Skeletal muscle tissue (tissue), 4 donors: Measurements from ENCODE around the gene GRK1. TPM values are rescaled to one million over a fixed set of nuclear protein-coding genes. Genes with fewer than 3 reads are reported as not detected.

ENCODE experiments used
- H3K27ac ChIP-seq: one replicate; pipeline ENCODE4 v1.7.0; 2013; ENCODE audit warnings: mild to moderate bottlenecking, low read depth, low read length, inconsistent platforms
- H3K27me3 ChIP-seq, 3 donors: one replicate each; pipeline ENCODE4 v1.7.0; 2013; ENCODE audit warnings: low read length in 3 of 3; ENCODE audit not compliant: control insufficient read depth in 3 of 3, insufficient read depth in 3 of 3
- H3K36me3 ChIP-seq, 3 donors: one replicate each; pipeline ENCODE4 v1.7.0; 2013; ENCODE audit warnings: low read length in 3 of 3; ENCODE audit not compliant: control insufficient read depth in 3 of 3, insufficient read depth in 3 of 3
- H3K4me1 ChIP-seq, 3 donors: one replicate each; pipeline ENCODE4 v1.7.0; 2013; ENCODE audit warnings: low read length in 3 of 3, mild to moderate bottlenecking in 3 of 3; ENCODE audit not compliant: control insufficient read depth in 3 of 3, insufficient read depth in 3 of 3
- H3K4me3 ChIP-seq, 3 donors: one replicate each; pipeline ENCODE4 v1.7.0; 2013; ENCODE audit warnings: low read length in 3 of 3
- H3K9ac ChIP-seq, 3 donors: one replicate each; pipeline ENCODE4 v1.7.0; 2013; ENCODE audit warnings: low read length in 3 of 3, mild to moderate bottlenecking in 3 of 3, moderate library complexity in 2 of 3, low read depth in 1 of 3
- H3K9me3 ChIP-seq, 3 donors: one replicate each; pipeline ENCODE4 v1.7.0; 2013; ENCODE audit warnings: low read length in 3 of 3; ENCODE audit not compliant: control insufficient read depth in 3 of 3
- total RNA-seq: library from RNA; depleted of rRNA; stranded (reverse); fragments of >200 nt; gene quantifications from one replicate; pipeline ENCODE4 v1.2.3, GENCODE V29; 2014
- donor health status: Osteomylitis.

The GRK1 gene
- total RNA-seq, 1 donor from 2014 or later = not detected

DNA sequence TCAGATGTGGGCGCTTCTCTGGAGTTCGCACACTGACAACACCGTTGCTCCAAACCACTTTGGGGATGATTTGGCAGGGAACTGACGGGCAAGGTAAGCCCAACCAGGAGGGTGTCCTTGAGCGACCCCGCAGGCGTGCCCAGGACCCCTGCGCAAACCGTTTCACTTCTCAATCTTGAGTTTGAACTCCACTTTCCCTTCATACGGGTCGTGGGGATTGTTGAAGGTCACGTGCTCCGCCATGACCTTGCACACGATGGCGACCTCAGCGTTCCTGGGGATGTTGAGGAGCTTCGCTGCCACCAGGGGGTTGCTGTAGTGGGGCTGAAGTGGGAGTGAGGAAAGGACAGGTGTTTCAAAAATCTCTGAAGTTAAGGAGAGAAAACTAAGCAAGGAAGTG lies 17.8 kb upstream of the GRK1 start:
- Histone ChIP-seq H3K9ac (no peak overlapping the region), H3K9me3 (no peaks in the 10 kb centered on the region), H3K27ac (no peak overlapping the region), H3K36me3 (no peaks in the 10 kb centered on the region), H3K27me3 (peaks cover 0 to 11% (median 3%) of the 10 kb centered on the region in 3 donors), H3K4me3 (no peak overlapping the region), H3K4me1 (peaks cover 3 to 13% (median 4%) of the 10 kb centered on the region in 3 donors)

DNA sequence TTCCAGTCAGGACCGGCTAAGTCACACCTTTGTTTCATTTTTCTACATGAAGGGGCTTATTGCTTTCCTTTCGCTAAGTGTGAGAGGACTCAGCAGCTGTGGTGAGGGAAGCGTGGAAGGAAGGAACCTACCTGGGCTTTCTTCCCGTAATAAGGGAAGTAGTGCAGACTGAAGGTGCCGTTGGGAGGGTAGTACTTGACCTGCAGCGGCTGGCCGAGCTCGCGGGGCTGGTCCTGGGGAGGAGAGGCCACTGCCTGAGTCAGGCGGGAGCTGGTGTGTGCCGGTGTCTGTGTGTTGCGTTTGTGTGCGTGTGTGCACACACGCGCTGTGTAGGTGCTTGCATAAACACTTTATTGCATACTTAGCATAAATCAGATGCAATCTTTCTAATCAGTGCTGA lies 16.7 kb upstream of the GRK1 start:
- Histone ChIP-seq H3K27ac (no peak overlapping the region), H3K4me1 (peaks cover 3 to 13% (median 4%) of the 10 kb centered on the region in 3 donors), H3K9me3 (no peaks in the 10 kb centered on the region), H3K9ac (no peak overlapping the region), H3K36me3 (no peaks in the 10 kb centered on the region), H3K4me3 (no peak overlapping the region), H3K27me3 (peaks cover 3 to 11% (median 4%) of the 10 kb centered on the region in 3 donors)

DNA sequence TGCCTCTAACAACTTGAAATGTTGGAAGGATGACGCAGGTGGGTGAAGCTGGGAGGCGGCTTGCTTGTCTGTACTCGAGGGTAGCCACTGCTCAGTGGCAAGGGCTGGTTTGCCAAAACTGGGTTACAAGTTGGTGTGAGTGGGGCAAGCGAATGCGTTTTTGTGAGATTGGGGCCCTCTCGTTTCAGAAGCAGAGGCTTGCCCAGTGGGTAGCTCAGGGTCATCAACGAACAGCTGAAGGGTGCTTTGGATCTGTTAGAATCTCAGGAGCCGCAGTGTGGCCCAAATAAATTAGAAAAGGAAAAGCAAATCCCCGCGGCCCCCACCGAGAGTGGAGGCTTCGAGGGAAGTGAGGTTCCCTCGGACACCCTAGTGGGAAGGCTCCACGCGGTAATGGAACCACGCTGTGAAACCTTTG lies 16.3 kb upstream of the GRK1 start:
- Histone ChIP-seq H3K9ac (no peak overlapping the region), H3K36me3 (no peaks in the 10 kb centered on the region), H3K4me3 (no peak overlapping the region), H3K27me3 (peaks cover 5 to 11% (median 7%) of the 10 kb centered on the region in 3 donors), H3K27ac (no peak overlapping the region), H3K4me1 (peaks cover 3 to 13% (median 4%) of the 10 kb centered on the region in 3 donors), H3K9me3 (no peaks in the 10 kb centered on the region)

DNA sequence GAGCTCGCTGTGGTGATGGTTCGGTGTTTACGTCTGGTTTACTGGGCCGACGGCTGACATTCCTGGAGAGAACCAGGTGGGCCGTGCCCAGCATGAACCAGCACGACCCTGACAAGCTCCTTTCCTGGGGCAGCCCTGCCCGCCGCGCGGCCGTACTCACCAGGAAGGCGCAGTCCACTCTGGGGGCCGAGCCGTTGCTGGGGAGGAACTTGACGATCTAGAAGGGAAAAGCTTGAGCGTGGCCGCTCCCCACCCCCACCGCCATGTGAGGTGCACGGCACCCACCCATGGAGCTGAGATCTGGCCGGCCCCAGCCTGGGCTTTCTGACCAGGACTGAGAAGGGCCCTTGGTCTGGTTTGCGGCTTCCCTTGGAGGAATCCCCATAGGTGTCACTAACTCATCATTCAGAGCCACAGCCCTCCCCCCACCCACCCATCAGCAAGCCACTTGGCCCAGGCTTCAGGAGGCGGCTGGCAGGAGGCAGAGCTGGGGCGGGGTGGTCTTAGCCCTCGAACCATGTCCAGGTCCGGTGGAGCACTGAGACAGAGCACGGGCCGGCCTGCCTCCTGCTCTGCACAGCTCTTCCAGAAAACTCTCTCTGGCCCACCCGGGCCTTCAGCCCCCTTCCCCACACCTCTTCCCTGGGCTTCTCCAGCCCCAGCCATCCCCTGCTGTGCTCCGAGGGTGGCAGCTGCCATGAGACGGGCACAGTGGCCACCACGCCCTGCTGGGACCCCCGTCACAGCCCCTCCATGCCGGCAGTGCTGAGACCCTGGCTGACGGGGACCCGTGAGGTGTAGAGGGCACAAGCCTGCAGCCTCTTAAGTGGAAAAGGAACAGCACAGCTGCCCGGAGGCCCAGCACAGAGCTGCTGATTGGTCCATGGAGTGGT lies 15.3 kb upstream of the GRK1 start:
- H3K9me3 ChIP-seq = no peaks in the 10 kb centered on the region
- no peak overlapping the region for H3K27ac ChIP-seq
- H3K27me3 ChIP-seq = peaks cover 9 to 11% (median 11%) of the 10 kb centered on the region in 3 donors
- no peak overlapping the region for H3K4me3 ChIP-seq
- H3K4me1 ChIP-seq = peaks cover 3 to 13% (median 4%) of the 10 kb centered on the region in 3 donors
- no peaks in the 10 kb centered on the region for H3K36me3 ChIP-seq
- H3K9ac ChIP-seq = no peak overlapping the region

DNA sequence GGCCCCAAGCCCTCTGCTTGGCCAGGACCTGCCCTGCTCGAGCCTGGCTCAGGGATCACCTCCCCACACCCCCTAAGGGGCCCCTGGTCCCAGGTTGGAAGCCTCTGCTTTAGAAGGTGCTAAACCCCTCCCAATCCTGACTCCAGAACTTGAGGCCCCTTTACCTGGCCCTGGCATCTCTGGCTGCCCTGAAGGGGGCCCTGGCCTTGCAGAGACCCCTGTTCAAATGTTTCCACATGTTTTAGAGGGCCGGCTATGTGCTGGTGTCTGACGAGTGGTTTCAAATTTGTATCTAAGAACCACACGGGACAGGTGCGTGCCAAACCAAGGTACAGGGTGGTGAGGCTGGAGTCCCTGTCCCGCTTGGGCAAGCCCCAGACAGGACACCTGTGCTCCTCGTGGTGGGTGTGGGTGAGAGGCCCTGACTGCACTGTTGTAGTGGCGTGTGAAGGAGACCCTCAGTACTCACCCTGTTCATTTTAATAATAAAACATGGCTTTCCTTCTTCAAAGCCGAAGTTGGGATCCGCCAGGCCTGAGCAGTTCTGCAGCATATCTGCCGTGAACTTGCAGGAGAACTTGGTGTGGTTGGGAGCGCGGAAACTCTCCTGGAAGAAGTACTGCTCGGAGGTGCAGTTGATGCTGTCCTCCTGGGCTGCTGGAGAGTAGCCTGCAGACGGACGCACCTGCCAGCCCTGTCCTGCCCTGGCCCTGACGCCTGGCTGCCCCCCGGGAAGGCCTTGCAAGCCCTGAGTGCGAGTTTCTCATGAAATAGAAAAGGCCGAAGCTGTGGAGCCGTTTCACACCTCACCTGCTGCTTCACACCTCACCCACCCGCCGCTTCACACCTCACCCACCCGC lies 14.4 kb upstream of the GRK1 start:
- Histone ChIP-seq H3K36me3 (no peaks in the 10 kb centered on the region), H3K27ac (no peak overlapping the region), H3K9ac (no peak overlapping the region), H3K27me3 (peaks cover 9 to 18% (median 11%) of the 10 kb centered on the region in 3 donors), H3K4me3 (no peak overlapping the region), H3K9me3 (no peaks in the 10 kb centered on the region), H3K4me1 (peaks cover 0 to 4% (median 2%) of the 10 kb centered on the region in 3 donors)

DNA sequence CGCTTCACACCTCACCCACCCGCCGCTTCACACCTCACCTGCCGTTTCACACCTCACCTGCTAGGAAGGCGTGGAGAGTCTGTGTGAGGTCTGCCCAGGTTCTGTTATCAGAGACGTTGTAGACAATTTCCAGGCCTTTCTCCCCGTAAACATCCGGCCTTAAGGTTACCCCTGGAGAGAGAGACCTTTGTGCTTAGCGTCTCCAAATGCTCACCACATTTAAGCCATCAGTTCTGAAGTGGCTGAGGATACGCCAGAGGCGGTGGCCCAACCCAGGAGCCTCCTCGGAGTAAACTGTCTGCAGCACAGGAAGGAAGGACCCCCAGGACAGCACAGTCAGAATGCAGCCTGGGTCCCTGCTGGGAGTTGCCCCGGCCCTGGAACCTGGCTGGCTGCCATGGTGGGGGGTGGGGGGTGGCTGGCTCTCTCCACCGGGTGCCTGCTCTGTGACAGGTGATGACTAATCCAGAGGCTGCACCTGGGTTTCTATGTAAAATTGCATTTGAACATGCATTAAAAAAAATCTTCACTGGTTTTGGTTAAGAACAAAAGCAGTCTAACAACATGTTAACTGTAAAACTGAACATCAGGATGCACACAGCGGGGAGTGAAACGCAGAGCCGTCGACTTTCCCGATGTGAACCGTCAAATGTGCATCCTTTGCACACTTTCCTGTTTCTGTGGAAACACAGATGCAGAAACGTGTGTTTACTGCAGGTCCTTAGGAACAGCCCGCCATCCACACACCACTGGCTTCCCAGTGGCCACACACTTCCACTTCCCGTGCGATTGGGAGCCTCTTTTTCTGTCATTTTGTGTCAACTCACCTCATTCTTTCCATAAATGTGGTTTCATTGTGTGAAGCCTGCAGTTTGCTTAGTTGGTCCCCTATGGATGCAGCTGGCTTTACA lies 13.5 kb upstream of the GRK1 start:
- Histone ChIP-seq H3K27ac (no peak overlapping the region), H3K36me3 (no peaks in the 10 kb centered on the region), H3K27me3 (peaks cover 9 to 22% (median 11%) of the 10 kb centered on the region in 3 donors), H3K9me3 (no peaks in the 10 kb centered on the region), H3K9ac (no peak overlapping the region), H3K4me3 (no peak overlapping the region), H3K4me1 (no peaks in the 10 kb centered on the region)

DNA sequence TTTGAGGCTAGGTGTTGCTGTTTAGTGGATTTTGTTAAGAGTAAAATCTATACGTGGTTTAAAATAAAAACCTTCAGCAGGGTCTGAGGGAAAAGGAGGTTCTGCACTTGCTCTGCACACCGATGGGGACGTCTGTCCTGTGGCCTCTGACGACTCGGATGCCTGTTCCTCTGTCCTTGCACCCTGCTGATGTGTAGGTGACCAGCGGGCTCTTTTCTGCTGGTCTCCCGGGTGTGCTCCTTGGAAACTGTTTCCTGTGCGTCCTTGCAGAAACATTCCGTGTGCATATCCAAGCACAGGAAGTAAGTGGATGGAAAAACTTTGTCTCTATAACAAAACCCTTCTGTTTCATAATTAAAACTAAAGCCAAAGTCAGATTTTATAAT lies 12.9 kb upstream of the GRK1 start:
- Histone ChIP-seq H3K27ac (no peak overlapping the region), H3K36me3 (no peaks in the 10 kb centered on the region)

DNA sequence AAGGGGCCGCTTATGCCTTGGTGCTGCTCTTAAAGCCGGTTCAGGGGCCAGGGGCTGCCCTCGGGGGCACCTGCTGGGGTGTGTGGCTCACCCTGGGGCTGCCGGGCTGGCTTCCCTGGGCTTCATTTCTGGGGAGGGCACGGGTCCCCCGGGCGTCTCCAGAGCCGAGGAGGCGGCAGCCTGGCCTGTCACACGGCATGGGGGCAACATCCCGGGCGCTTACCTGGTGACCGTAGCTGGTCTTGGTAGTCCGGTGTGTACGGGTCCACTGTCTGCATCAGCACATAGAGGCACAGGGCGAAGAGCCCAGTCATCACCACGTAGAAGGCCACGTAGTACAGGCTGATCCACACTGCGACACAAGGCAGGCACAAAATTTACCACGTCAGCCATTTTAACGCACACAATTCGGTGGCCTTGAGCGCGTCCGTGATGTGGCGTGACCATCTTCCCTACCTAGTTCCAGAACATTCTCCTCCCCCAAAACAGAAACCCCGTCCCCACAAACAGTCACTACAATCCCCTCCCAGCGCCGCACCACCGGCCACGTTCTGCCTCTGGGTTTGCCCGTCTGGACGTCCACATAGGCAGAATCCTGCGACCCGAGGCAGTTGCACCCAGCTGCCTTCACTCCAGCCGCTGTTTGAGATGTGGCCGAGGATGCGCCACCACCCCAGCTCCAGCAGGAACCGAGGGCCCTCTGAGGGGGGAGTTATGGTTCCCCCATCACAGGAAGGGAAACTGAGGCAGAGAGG lies 12.3 kb upstream of the GRK1 start:
- H3K27ac ChIP-seq = no peak overlapping the region
- H3K4me1 ChIP-seq = no peaks in the 10 kb centered on the region
- H3K27me3 ChIP-seq = peaks cover 6 to 22% (median 15%) of the 10 kb centered on the region in 3 donors
- H3K9ac ChIP-seq = no peak overlapping the region
- no peaks in the 10 kb centered on the region for H3K36me3 ChIP-seq
- H3K4me3 ChIP-seq = no peak overlapping the region
- H3K9me3 ChIP-seq = no peaks in the 10 kb centered on the region

More for the DNA sequence above, 12.9 kb upstream of the GRK1 start:
- no peaks in the 10 kb centered on the region for H3K9me3 ChIP-seq
- H3K9ac ChIP-seq = no peak overlapping the region
- no peak overlapping the region for H3K4me3 ChIP-seq
- H3K27me3 ChIP-seq = peaks cover 11 to 22% (median 15%) of the 10 kb centered on the region in 3 donors
- no peaks in the 10 kb centered on the region for H3K4me1 ChIP-seq
